Measurements from ENCODE around the gene ACP7.

DNA sequence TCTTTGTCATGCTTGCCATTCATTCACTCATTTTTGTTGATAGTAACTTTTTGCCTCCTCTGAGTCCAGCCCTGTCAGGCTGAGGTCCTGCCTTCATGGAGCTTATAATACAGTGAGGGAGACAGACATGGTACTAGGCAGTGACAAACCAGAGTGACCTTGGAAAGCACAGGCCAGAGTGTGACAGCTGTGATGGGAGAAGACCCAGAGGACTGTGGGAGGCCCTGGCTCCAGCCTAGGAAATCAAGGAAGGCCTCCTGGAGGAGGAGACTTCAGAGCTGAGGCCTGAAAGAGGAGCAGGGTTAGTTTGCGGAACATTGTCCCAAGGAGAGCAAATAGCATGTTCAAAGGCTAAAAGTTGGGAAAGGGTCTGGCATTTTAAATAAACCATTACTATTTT, 61.9 kb downstream of the ACP7 start:
- TF ChIP-seq EZH2 (IDR thresholded peaks at IDR 0.05; ENCODE audit: insufficient read depth, poor library complexity, severe bottlenecking) (no peak), EZH2phosphoT487 (IDR thresholded peaks at IDR 0.05; ENCODE audit: insufficient read depth, low read depth) (no peak)

Data from GM23248 (cell line).